ENCODE results near the gene DLGAP1. TPM values are rescaled to one million over a fixed set of nuclear protein-coding genes. Genes with fewer than 3 reads are reported as not detected.

Gene DLGAP1
- total and polyA plus RNA-seq, 2 of the 13 experiments (the other 11 are each of a cell fraction or from before 2014, with no cell fraction given), result 0.01 TPM; not detected in 1

DNA sequence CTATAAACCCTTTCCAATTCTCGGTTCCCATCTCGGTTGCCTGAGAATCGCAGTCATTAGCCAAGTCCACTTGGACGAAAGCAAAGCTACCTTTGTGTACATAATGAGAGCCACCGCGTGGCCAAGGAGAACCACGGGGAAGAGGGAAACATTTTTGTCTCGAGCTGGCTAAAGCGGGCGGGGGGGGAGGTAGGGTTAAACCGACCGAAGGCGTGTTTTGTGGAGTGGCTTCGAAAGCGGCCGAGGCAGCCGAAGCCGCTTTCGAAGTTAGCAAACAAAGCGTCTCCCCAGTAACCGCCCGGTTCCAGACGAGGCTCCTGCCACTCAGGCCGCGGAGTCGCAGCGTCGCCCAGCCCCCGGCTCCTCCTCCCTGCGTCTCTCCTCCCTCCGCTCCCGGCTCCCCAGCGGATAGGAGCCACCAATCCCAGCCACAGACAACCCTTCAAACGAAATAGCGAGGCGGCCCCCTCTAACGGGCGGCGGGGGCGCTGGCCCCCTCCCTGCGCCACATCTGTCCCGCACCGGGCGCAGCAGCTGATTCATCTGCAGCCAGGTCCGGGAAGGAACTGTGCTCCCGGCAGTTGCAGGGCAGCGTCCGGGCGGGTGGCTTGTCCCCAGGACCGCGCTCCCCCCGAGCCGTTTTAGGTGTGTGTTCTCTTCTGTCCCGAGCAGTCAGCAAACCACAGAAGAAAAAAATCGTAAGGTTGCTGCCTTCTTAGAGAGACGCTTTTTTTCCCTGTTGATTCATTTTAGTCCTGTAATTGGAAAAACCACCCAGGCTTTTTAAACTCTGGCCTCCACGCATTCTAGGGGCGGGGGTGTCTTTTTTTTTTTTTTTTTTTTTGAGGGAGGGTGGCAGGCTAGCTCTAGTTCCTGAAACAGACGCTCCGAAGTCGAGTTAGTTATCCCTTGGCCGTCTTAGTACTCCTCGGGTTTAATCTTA is 1006.9 kb downstream of the DLGAP1 start (continued):
- TF ChIP-seq ZKSCAN1 (IDR thresholded peaks at IDR 0.05; ENCODE audit: low read length), result no peak
- 0 out of 2 replicates have a peak, but pooled peaks have one; percentile 42 for TF ChIP-seq FOXC1 (CRISPR knock-in tag; IDR thresholded peaks at IDR 0.05; ENCODE audit: borderline replicate concordance)
- TF ChIP-seq ZNF160 (CRISPR knock-in tag; IDR thresholded peaks at IDR 0.05), result peak; percentile 36; the same call in 1 of the 2 replicates
- TF ChIP-seq TEAD2 (CRISPR knock-in tag; IDR thresholded peaks at IDR 0.05), result no peak
- TF ChIP-seq HDAC1 (CRISPR knock-in tag; IDR thresholded peaks at IDR 0.05), result peak; percentile 94
- TF ChIP-seq, protein P1, sequence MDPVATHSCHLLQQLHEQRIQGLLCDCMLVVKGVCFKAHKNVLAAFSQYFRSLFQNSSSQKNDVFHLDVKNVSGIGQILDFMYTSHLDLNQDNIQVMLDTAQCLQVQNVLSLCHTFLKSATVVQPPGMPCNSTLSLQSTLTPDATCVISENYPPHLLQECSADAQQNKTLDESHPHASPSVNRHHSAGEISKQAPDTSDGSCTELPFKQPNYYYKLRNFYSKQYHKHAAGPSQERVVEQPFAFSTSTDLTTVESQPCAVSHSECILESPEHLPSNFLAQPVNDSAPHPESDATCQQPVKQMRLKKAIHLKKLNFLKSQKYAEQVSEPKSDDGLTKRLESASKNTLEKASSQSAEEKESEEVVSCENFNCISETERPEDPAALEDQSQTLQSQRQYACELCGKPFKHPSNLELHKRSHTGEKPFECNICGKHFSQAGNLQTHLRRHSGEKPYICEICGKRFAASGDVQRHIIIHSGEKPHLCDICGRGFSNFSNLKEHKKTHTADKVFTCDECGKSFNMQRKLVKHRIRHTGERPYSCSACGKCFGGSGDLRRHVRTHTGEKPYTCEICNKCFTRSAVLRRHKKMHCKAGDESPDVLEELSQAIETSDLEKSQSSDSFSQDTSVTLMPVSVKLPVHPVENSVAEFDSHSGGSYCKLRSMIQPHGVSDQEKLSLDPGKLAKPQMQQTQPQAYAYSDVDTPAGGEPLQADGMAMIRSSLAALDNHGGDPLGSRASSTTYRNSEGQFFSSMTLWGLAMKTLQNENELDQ (CRISPR knock-in tag; IDR thresholded peaks at IDR 0.05; ENCODE audit: borderline replicate concordance), result no peak
- TF ChIP-seq XRCC5 (optimal IDR thresholded peaks at IDR 0.05; ENCODE audit: low read length), result peak; percentile 66
- TF ChIP-seq, protein P2, sequence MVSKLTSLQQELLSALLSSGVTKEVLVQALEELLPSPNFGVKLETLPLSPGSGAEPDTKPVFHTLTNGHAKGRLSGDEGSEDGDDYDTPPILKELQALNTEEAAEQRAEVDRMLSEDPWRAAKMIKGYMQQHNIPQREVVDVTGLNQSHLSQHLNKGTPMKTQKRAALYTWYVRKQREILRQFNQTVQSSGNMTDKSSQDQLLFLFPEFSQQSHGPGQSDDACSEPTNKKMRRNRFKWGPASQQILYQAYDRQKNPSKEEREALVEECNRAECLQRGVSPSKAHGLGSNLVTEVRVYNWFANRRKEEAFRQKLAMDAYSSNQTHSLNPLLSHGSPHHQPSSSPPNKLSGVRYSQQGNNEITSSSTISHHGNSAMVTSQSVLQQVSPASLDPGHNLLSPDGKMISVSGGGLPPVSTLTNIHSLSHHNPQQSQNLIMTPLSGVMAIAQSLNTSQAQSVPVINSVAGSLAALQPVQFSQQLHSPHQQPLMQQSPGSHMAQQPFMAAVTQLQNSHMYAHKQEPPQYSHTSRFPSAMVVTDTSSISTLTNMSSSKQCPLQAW (CRISPR knock-in tag; IDR thresholded peaks at IDR 0.05), result peak; percentile 95
- peak; percentile 85 for TF ChIP-seq GATAD2A (CRISPR knock-in tag; IDR thresholded peaks at IDR 0.05)
- peak; percentile 46; the same call in 1 of the 2 replicates for TF ChIP-seq KMT2A (CRISPR knock-in tag; IDR thresholded peaks at IDR 0.05)
- peak; percentile 48 for TF ChIP-seq CREM (IDR thresholded peaks at IDR 0.05)
- no peak for TF ChIP-seq CREM (CRISPR knock-in tag; IDR thresholded peaks at IDR 0.05)
- TF ChIP-seq ZNF124 (CRISPR knock-in tag; IDR thresholded peaks at IDR 0.05), result peak; percentile 75
- TF ChIP-seq THRA (CRISPR knock-in tag; IDR thresholded peaks at IDR 0.05; ENCODE audit: borderline replicate concordance), result peak; percentile 28; the same call in 1 of the 2 replicates
- TF ChIP-seq, protein P3, sequence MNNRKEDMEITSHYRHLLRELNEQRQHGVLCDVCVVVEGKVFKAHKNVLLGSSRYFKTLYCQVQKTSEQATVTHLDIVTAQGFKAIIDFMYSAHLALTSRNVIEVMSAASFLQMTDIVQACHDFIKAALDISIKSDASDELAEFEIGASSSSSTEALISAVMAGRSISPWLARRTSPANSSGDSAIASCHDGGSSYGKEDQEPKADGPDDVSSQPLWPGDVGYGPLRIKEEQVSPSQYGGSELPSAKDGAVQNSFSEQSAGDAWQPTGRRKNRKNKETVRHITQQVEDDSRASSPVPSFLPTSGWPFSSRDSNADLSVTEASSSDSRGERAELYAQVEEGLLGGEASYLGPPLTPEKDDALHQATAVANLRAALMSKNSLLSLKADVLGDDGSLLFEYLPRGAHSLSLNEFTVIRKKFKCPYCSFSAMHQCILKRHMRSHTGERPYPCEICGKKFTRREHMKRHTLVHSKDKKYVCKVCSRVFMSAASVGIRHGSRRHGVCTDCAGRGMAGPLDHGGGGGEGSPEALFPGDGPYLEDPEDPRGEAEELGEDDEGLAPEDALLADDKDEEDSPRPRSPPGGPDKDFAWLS (CRISPR knock-in tag; IDR thresholded peaks at IDR 0.05; ENCODE audit: borderline replicate concordance), result no peak
- TF ChIP-seq KDM5A (IDR thresholded peaks at IDR 0.05; ENCODE audit: borderline replicate concordance, low read length), result no peak
- no peak for TF ChIP-seq ZNF296 (CRISPR knock-in tag; conservative IDR thresholded peaks at IDR 0.05)
- TF ChIP-seq MIER2 (CRISPR knock-in tag; IDR thresholded peaks at IDR 0.05), result peak; percentile 68; the same call in 1 of the 2 replicates
- TF ChIP-seq NRL (CRISPR knock-in tag; IDR thresholded peaks at IDR 0.05; ENCODE audit: borderline replicate concordance), result no peak
- TF ChIP-seq ZNF274 (CRISPR knock-in tag; IDR thresholded peaks at IDR 0.05), result peak; percentile 59; the same call in 1 of the 2 replicates
- TF ChIP-seq MAZ (IDR thresholded peaks at IDR 0.05; ENCODE audit: borderline replicate concordance, low read depth, low read length), result peak; percentile 97
- peak; percentile 89 for TF ChIP-seq MAZ (CRISPR knock-in tag; IDR thresholded peaks at IDR 0.05; ENCODE audit: low read depth)
- TF ChIP-seq TBL1XR1 (IDR thresholded peaks at IDR 0.05; ENCODE audit: borderline replicate concordance, low read length, partially characterized antibody), result peak; percentile 77

Measured in HepG2 (cell line).